ENCODE results near the gene FAM117A.
"Not testable (repeated sequence)": the region's sequence is repeated elsewhere in the genome, so short reads cannot be mapped to it uniquely, and the experiment has no call there.

Gene FAM117A

DNA sequence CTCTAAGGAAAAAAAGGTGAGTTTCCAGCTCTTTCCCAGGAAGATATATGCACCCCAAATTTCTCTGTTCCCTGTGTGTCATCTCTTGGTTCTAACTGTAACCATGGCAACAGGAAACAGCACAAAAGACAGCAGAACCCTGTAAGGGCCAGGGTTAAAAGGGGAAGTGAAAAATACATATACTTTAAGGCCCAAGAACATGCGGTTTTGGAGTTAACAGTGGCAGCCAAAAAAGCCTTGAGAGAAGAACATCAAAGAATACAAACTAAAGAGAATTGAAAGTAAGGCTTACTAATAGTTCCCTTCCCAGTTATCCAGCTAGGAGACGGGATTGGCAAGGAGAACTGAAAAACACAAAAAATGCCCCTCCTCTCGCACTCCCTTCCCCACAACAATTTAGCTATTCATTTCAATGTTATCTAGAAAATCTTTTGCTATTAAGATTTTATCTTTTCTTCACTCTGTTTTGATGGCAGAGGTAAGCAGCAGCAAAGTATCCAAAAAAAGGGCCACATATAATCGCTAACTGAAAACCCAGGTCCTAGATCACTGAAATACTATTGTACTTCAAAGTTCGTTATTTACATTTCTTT is 87.6 kb downstream of the FAM117A start:
- no peak for DNase-seq

DNA sequence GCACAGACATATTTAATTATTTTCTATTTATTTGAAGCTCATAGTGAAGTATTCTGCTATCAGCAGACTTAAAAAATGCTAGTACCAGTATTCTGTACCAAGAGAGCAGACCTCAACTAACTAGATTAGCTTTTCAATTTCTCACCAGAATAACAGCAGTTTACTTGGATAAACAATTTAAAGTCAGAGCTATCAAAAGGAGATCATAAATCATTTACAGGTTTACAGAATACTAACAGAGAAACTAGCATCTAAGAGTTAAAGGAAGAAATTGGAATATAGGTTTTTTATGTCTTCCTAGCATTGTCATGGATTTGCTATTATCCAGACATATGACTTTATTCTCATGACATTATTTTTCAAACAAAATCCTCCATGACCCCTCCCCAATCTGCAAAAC is 89.4 kb downstream of the FAM117A start:
- no peak for DNase-seq

DNA sequence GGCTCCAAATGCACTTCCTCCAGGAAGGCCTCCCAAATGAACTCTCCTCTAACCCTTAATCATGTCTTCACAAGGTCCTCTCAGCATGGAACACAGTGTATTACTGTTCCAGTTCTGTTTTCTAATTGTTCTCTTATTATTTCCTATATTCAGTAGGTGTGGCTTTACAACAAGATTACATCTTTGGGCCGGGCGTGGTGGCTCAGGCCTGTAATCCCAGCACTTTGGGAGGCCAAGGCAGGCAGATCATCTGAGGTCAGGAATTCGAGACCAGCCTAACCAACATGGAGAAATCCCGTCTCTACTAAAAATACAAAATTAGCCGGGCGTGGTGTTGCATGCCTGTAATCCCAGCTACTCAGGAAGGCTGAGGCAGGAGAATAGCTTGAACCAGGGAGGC is 90.3 kb downstream of the FAM117A start:
- not testable (repeated sequence) for DNase-seq

DNA sequence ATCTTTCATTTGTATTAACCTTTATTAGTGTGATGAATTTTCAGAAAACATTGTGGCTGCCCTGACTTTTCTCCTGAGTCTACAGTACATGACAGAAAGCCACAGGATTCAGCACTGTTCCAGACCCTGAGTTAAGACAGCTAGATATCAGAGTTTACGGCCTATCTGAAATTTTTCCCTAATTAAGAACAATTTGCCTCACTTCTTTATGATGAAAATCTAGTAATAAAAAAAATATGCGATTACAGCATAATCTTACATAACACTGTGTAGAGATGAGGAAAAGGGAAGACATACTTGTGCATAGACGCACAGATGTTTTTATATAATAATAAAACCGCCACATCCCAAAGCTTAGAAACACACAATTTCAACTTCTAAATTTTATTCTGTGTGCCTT is 93.3 kb downstream of the FAM117A start:
- DNase-seq = no peak

DNA sequence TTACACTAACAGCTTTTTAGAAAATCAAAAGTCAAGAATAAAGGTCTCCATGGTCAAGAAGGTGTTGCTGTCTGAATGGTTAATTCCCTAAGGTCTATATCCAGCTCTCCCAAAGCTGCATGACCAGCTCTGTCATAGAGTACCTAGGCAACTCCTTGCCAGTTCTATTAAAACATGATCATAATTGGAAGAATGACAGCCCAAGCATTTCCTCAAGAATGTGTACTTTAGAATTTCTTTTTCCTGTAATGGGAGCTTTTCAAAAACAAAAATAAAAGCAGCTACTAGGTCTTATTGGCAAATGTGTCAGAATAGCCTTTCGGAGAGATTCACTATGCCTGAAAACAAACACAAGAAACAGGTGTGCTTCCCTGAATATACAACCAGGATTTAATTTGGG is 93.9 kb downstream of the FAM117A start:
- DNase-seq = no peak

DNA sequence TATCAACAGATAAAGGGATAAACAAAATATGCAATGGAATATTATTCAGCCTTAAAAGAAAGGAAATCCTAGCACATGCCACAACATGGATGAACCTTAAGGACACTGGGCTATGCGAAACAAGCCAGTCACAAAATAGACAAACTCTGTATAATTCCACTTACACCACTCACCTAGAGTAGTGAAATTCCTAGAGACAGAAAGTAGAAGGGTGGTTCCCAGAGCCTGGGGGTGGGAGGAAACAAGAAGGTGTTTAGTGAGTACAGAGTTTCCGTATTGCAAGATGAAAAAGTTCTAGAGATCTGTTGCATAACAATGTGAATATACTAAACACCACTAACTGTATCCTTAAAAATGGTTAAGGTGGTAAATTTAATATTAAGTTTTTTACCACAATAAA is 96.1 kb downstream of the FAM117A start:
- DNase-seq = no peak

DNA sequence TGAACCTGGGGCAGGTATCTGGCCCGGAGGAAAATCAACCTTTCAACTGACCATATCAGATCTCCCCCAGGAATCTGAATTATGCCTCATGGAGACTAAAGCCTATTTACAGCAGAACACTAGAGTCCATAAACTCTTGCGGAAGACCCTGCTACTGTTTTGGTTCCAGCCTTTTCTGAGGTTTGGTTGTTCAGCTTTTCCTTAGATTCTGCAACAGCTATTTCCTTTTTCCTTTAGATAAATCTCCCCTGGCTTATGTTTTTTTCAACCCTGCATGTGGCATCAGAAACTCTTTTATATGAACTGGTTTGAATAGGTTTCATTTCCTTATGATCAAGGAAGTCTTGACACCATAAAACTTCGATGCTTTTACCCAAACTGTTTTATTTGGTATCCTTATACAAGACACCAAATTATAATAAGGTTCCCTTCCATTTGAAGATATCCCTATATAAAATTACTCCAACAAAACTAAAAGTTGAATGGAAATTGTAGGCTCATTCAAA is 99.2 kb downstream of the FAM117A start:
- no peak for DNase-seq

All from DMS79 treated with DMSO at 0.1 percent for 48 hours (cell line).